K562 (cell line): ENCODE measurements around the gene C10orf95. TPM values are rescaled to one million over a fixed set of nuclear protein-coding genes. Genes with fewer than 3 reads are reported as not detected.

Source experiments
- ATAC-seq: fragments of 200-7000 bp; cut with Tn5 transposase; 3 replicates; pipeline ENCODE4 v1.9.1; 2020; ENCODE audit warnings: moderate library complexity
- BruUV-seq: library from RNA; stranded (reverse); fragments of 400-500 nt; replicated peaks from 2 replicates; lab custom pipeline; 2021; lab: Mats Ljungman, UMichigan
- CTCF ChIA-PET: fragments of 300-600 bp; formaldehyde crosslinking; extraction: SDS; loops from one replicate; lab custom pipeline; 2021; ENCODE audit warnings: low intra/inter-chr PET ratio; lab: Yijun Ruan, JAX
- POLR2A ChIA-PET: fragments of 300-600, 350-650 bp; sonication (Branson Sonifier 250); formaldehyde crosslinking; extraction: SDS; loops from one replicate; lab custom pipeline; 2021; ENCODE audit warnings: antibody characterized with exemption, inconsistent platforms; lab: Yijun Ruan, JAX
- DNase-seq, 4 experiments: peaks; one replicate each; pipeline versions ENCODE4 v3.0.0 to v3.0.0-alpha.2; 2011 to 2018; ENCODE audit warnings: low spot score in 3 of 4, mixed read lengths in 3 of 4; ENCODE audit errors: extremely low read depth in 1 of 4
- FAIRE-seq: peaks from 2 replicates; lab custom pipeline; 2011; peaks lifted over from hg19 to GRCh38; lab: Jason Lieb, UNC
- H2AFZ ChIP-seq: 2 replicates; pipeline ENCODE4 v1.6.0; 2011; ENCODE audit warnings: low read depth, low read length, control low read depth, inconsistent platforms
- H3K27ac ChIP-seq: fragments of 200-600 bp; 3 replicates; pipeline ENCODE4 v1.8.0; 2011; ENCODE audit warnings: low read depth, mild to moderate bottlenecking, control low read depth, inconsistent platforms, low read length, moderate library complexity, mixed read lengths; ENCODE audit errors: extremely low read depth
- H3K27me3 ChIP-seq, 2 experiments: fragments of 300-600 bp in 1 of 2; 2 replicates in 1 of 2; 3 replicates in 1 of 2; pipeline versions ENCODE4 v1.6.0 to v1.8.0; 2011; ENCODE audit warnings: inconsistent platforms in 2 of 2, low read length in 2 of 2, mild to moderate bottlenecking in 1 of 2, mixed read lengths in 1 of 2, moderate library complexity in 1 of 2; ENCODE audit not compliant: control insufficient read depth in 2 of 2, insufficient read depth in 2 of 2
- H3K36me3 ChIP-seq: fragments of 300-600 bp; 3 replicates; pipeline ENCODE4 v1.8.0; 2011; ENCODE audit warnings: mild to moderate bottlenecking, low read length, inconsistent platforms; ENCODE audit not compliant: control insufficient read depth, insufficient read depth
- H3K4me1 ChIP-seq, 2 experiments: fragments of 200-600 bp in 1 of 2; replicated peaks in 1 of 2; 2 replicates in 1 of 2; 3 replicates in 1 of 2; pipeline versions ENCODE4 v1.5.1 to v1.8.0; 2011; ENCODE audit warnings: inconsistent platforms in 2 of 2, low read length in 2 of 2, mild to moderate bottlenecking in 1 of 2, mixed read lengths in 1 of 2, moderate library complexity in 1 of 2; ENCODE audit not compliant: control insufficient read depth in 2 of 2, insufficient read depth in 2 of 2
- H3K4me2 ChIP-seq: 2 replicates; pipeline ENCODE4 v1.6.1; 2011; ENCODE audit warnings: low read length, control low read depth, inconsistent platforms, mixed read lengths; ENCODE audit not compliant: insufficient read depth
- H3K4me3 ChIP-seq: fragments of 200-600 bp; sonication (generic), shearing (Covaris generic); 2 replicates; pipeline ENCODE4 v1.5.1; 2016; ENCODE audit warnings: control low read depth, inconsistent platforms
- H3K79me2 ChIP-seq: fragments of 200-600 bp; 3 replicates; pipeline ENCODE4 v1.8.0; 2011; ENCODE audit warnings: low read length, inconsistent platforms; ENCODE audit not compliant: control insufficient read depth, insufficient read depth
- H3K9ac ChIP-seq, 2 experiments: 2 replicates each; pipeline versions ENCODE4 v1.6.0 to v1.6.1; 2011; ENCODE audit warnings: low read depth in 2 of 2, low read length in 2 of 2, control low read depth in 1 of 2, inconsistent platforms in 1 of 2, mild to moderate bottlenecking in 1 of 2, mixed read lengths in 1 of 2; ENCODE audit not compliant: insufficient read depth in 1 of 2
- H3K9me1 ChIP-seq: one replicate; pipeline ENCODE4 v1.6.0; 2011; ENCODE audit warnings: inconsistent platforms, mild to moderate bottlenecking, low read length, moderate library complexity; ENCODE audit not compliant: control insufficient read depth, insufficient read depth
- H3K9me3 ChIP-seq: replicated peaks from 2 replicates; pipeline ENCODE4 v1.5.1; 2011; ENCODE audit warnings: low read depth, low read length, inconsistent platforms; ENCODE audit not compliant: control insufficient read depth, insufficient read depth
- H4K20me1 ChIP-seq: replicated peaks from 2 replicates; pipeline ENCODE4 v1.6.1; 2011; ENCODE audit warnings: low read length, inconsistent platforms, mixed read lengths; ENCODE audit not compliant: control insufficient read depth, insufficient read depth
- BRF2 ChIP-seq: IDR thresholded peaks from 3 replicates; pipeline ENCODE4 v1.6.1; 2011; ENCODE audit warnings: borderline replicate concordance, mild to moderate bottlenecking; ENCODE audit not compliant: insufficient read length, insufficient read depth
- L3MBTL2 ChIP-seq: fragments of 450-650 bp; IDR thresholded peaks from 2 replicates; pipeline ENCODE4 v1.6.1; 2016; ENCODE audit warnings: mild to moderate bottlenecking, moderate library complexity
- MCM5 ChIP-seq: fragments of 450-650 bp; IDR thresholded peaks from 2 replicates; pipeline ENCODE4 v1.6.1; 2016; ENCODE audit warnings: low read depth
- POLR2A ChIP-seq: fragments of 450-650 bp; conservative IDR thresholded peaks from 2 replicates; pipeline ENCODE4 v1.6.1; 2016
- POLR2B ChIP-seq: fragments of 450-650 bp; IDR thresholded peaks from 2 replicates; pipeline ENCODE4 v1.6.1; 2018; ENCODE audit warnings: low read depth; ENCODE audit not compliant: partially characterized antibody
- POLR3G ChIP-seq: IDR thresholded peaks from 2 replicates; pipeline ENCODE4 v1.6.1; 2011; ENCODE audit not compliant: insufficient read length, insufficient replicate concordance; ENCODE audit errors: extremely low read depth
- SMARCB1 ChIP-seq: IDR thresholded peaks from 2 replicates; pipeline ENCODE4 v1.6.1; 2011; ENCODE audit warnings: improper control_type of control experiment, low read depth; ENCODE audit not compliant: insufficient read length
- SUPT5H ChIP-seq: fragments of 450-650 bp; IDR thresholded peaks from 2 replicates; pipeline ENCODE4 v1.6.1; 2016
- TFAP4 ChIP-seq: sonication (generic); formaldehyde crosslinking; IDR thresholded peaks from 2 replicates; pipeline ENCODE4 v1.8.0; 2022; ENCODE audit warnings: missing genetic modification reagents, mild to moderate bottlenecking, moderate library complexity, borderline replicate concordance
- ZBTB11 ChIP-seq, 3 experiments: fragments of 200-800 bp in 1 of 3; fragments of 250-450 bp in 1 of 3; fragments of 450-650 bp in 1 of 3; sonication (Bioruptor Pico) in 1 of 3; sonication (Bioruptor generic) in 1 of 3; formaldehyde crosslinking in 1 of 3; IDR thresholded peaks; 2 replicates each; pipeline versions ENCODE4 v1.6.1 to v1.8.0; 2016 to 2022; ENCODE audit warnings: mild to moderate bottlenecking in 2 of 3, missing genetic modification characterization in 2 of 3, missing compliant biosample characterization in 1 of 3, moderate library complexity in 1 of 3
- ZBTB43 ChIP-seq: sonication (generic); formaldehyde crosslinking; IDR thresholded peaks from 2 replicates; pipeline ENCODE4 v1.8.0; 2023; ENCODE audit warnings: mild to moderate bottlenecking, missing genetic modification reagents
- WGBS: fragments of 100-300 bp; shearing (Covaris generic); methylation state at CpG from one replicate; pipeline ENCODE4 v1.1.6; 2016; ENCODE audit warnings: low coverage, mixed read lengths; ENCODE audit not compliant: insufficient coverage; ENCODE audit errors: missing lambda C conversion rate; 5-methylcytosine and 5-hydroxymethylcytosine counted together
- in situ Hi-C: fragments of 300-500 bp; cut with MboI; formaldehyde crosslinking; loops from 4 replicates; pipeline ENCODE4 v1.15.0; 2018; ENCODE audit warnings: inconsistent platforms, mixed read lengths
- intact Hi-C: fragments of 100-400 bp; cut with micrococcal nuclease; formaldehyde crosslinking; loops from 2 replicates; pipeline ENCODE4 v1.14.2; 2022
- polyA plus RNA-seq, 8 experiments: library from polyadenylated mRNA; depleted of rRNA in 4 of 8; stranded (reverse) in 5 of 8; unstranded in 3 of 8; fragments of >200 nt; fragmentation: Nextera tagmentation in 2 of 8; fragmentation: Illumina TruSeq in 1 of 8; extraction: Ambion mirVana in 2 of 8; extraction: Trizol in 1 of 8; gene quantifications; 2 replicates each; pipeline versions ENCODE4 v1.2.1 to v1.2.3, GENCODE V29; 2011 to 2014; ENCODE audit warnings: inconsistent platforms in 1 of 8, missing spikeins in 1 of 8
- total RNA-seq, 7 experiments: library from RNA; depleted of rRNA in 6 of 7; stranded (reverse); fragments of >200 nt in 6 of 7; fragmentation: Illumina TruSeq in 2 of 7; extraction: Trizol in 2 of 7; gene quantifications; 2 replicates each; pipeline versions ENCODE4 v1.2.1 to v1.2.3, GENCODE V29; 2011 to 2021; ENCODE audit warnings: low replicate concordance in 1 of 7

Gene C10orf95
- total and polyA plus RNA-seq, 9 of the 15 experiments (the other 6 are each of a cell fraction or from before 2014, with no cell fraction given): 0.03 to 0.41 (median 0.17) TPM; not detected in 1

GRCh38 chr10:102450124-102450373, 1.3 kb downstream of the C10orf95 start (continued):
- TF ChIP-seq SMARCB1: no peak
- TF ChIP-seq, all 486 proteins: peak for 15

- Histone ChIP-seq H3K4me1 (peaks cover 23 to 38% of the 10 kb centered on the region in 2 experiments), H2AFZ (peak overlapping the region; percentile 92), H3K9ac (peak overlapping the region; percentile 90 to 94), H3K27me3 (no peaks in the 10 kb centered on the region), H3K36me3 (peaks cover 26% of the 10 kb centered on the region; the same call in 2 of the 3 replicates), H3K79me2 (peaks cover 43% of the 10 kb centered on the region), H3K9me1 (no peaks in the 10 kb centered on the region), H3K27ac (peak overlapping the region; percentile 95), H3K4me3 (peak overlapping the region; percentile 80), H3K9me3 (no peaks in the 10 kb centered on the region), H3K4me2 (peak overlapping the region; percentile 94), H4K20me1 (no peaks in the 10 kb centered on the region)
- DNase-seq (peak; percentile 40 to 90 (median 53)), FAIRE-seq (peak; percentile 82), ATAC-seq (peak; percentile 85)
- in situ Hi-C loops: loop anchor here (25.0 kb wide), 1 partner anchor 612 kb away; the partner anchor contains the start of gene KCNIP2
- POLR2A ChIA-PET: interaction anchor here (0.6 to 2.5 kb wide), 11 partner anchors 8 to 1653 kb away, joined by 3 to 14 read pairs (median 4); partner anchors contain the start of genes CUEDC2 and FBXL15
- 11% methylated on average over 16 of the region's 30 CpGs for WGBS
- BruUV-seq: TSS peak; percentile 72
- CTCF ChIA-PET: no interaction called here
- intact Hi-C loops: no loop called here
- TF ChIP-seq POLR3G (no peak), SUPT5H (0 out of 2 replicates have a peak, but pooled peaks have one; percentile 68), L3MBTL2 (peak; percentile 66), ZBTB43 (CRISPR knock-in tag) (0 out of 2 replicates have a peak, but pooled peaks have one; percentile 24), POLR2A (peak; percentile 81), BRF2 (no peak), MCM5 (no peak), ZBTB11 (CRISPR knock-in tag; IDR thresholded peaks at IDR 0.05) (no peak), TFAP4 (peak; percentile 39; the same call in 1 of the 2 replicates), POLR2B (peak; percentile 49)
Measured at GRCh38 chr10:102449321-102450123, 1.8 kb downstream of the C10orf95 start.
